Fibroblast of lung (primary cell): ENCODE results near the gene CELF2.

Experiments used
- CTCF ChIP-seq, 2 donors: IDR thresholded peaks in 1 of 2; conservative IDR thresholded peaks in 1 of 2; 1 replicate in 1 of 2; 2 replicates in 1 of 2; pipeline ENCODE4 v1.5.1; 2011 to 2012; ENCODE audit warnings: low read length in 2 of 2, control low read depth in 1 of 2, inconsistent platforms in 1 of 2, low read depth in 1 of 2, mild to moderate bottlenecking in 1 of 2
- EZH2 ChIP-seq: IDR thresholded peaks from 2 replicates; pipeline ENCODE4 v1.5.1; 2012; ENCODE audit warnings: low read length, control low read depth, mild to moderate bottlenecking; ENCODE audit errors: missing control alignments

- TF ChIP-seq CTCF (conservative IDR thresholded peaks at IDR 0.05 in 1 of 2, IDR thresholded peaks at IDR 0.05 in 1 of 2; ENCODE audit: low read depth in 1 of 2, low read length in 2 of 2) (no peak), EZH2 (no peak)
These were observed 44.4 kb upstream of the CELF2 start for GRCh38 chr10:10973310-10973709.
